ENCODE results near the gene NACC2.

NACC2 gene

DNA sequence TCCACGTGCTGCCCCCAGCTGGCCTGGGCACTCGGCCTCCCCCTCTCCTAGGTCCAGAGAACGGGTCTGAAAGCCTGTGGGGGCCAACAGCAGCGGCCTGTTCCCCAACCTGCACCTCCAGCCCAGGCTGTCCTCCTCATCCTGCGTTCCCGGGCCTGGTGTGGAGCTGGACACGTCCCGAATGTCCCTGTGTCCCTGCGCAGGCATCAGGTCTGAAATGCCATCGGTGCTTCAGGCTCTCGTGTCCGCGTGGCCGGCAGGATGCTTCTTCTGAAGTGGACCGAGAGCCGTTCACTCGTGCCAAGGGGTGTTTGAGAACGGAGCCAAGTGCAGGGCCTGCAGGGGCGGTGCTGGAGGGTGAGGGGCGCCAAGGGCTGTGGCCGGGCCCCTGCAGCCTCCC, 109.2 kb downstream of the NACC2 start:
- Histone ChIP-seq H3K4me1 (ENCODE audit: low read length) (no peaks in the 10 kb centered on the region), H3K4me2 (ENCODE audit: low read depth, low read length) (no peak overlapping the region), H3K36me3 (replicated peaks; ENCODE audit: insufficient read depth, low read length) (no peaks in the 10 kb centered on the region), H3K4me3 (ENCODE audit: low read length) (no peak overlapping the region), H3K27ac (ENCODE audit: low read length) (no peak overlapping the region), H3K9ac (ENCODE audit: low read length) (no peak overlapping the region), H4K20me1 (ENCODE audit: insufficient read depth, low read length) (no peaks in the 10 kb centered on the region), H3K79me2 (ENCODE audit: low read length) (no peaks in the 10 kb centered on the region), H2AFZ (ENCODE audit: low read length) (no peak overlapping the region), H3K9me3 (replicated peaks; ENCODE audit: insufficient read depth, low read length) (no peaks in the 10 kb centered on the region), H3K27me3 (replicated peaks; ENCODE audit: insufficient read depth, low read length) (peaks cover 88% of the 10 kb centered on the region), H3F3A (ENCODE audit: insufficient read depth, low read length) (no peaks in the 10 kb centered on the region), H3K9me2 (replicated peaks; ENCODE audit: insufficient read depth, low read length) (no peaks in the 10 kb centered on the region)
- TF ChIP-seq EZH2phosphoT487 (IDR thresholded peaks at IDR 0.05; ENCODE audit: low read length), result no peak
- TF ChIP-seq EZH2 (optimal IDR thresholded peaks at IDR 0.05; ENCODE audit: low read depth, low read length), result no peak
- TF ChIP-seq CTCF (IDR thresholded peaks at IDR 0.05; ENCODE audit: low read length), result no peak
- DNase-seq, result no peak

- Histone ChIP-seq H3K4me3 (ENCODE audit: low read length) (no peak overlapping the region), H3K79me2 (ENCODE audit: low read length) (no peaks in the 10 kb centered on the region), H3K4me2 (ENCODE audit: low read depth, low read length) (no peak overlapping the region), H2AFZ (ENCODE audit: low read length) (no peak overlapping the region), H3K4me1 (ENCODE audit: low read length) (no peaks in the 10 kb centered on the region), H3K9me2 (replicated peaks; ENCODE audit: insufficient read depth, low read length) (no peaks in the 10 kb centered on the region), H3F3A (ENCODE audit: insufficient read depth, low read length) (no peaks in the 10 kb centered on the region), H4K20me1 (ENCODE audit: insufficient read depth, low read length) (no peaks in the 10 kb centered on the region), H3K27ac (ENCODE audit: low read length) (no peak overlapping the region), H3K9me3 (replicated peaks; ENCODE audit: insufficient read depth, low read length) (no peaks in the 10 kb centered on the region), H3K9ac (ENCODE audit: low read length) (no peak overlapping the region), H3K36me3 (replicated peaks; ENCODE audit: insufficient read depth, low read length) (no peaks in the 10 kb centered on the region), H3K27me3 (replicated peaks; ENCODE audit: insufficient read depth, low read length) (peaks cover 93% of the 10 kb centered on the region)
- no peak for DNase-seq
- no peak for TF ChIP-seq EZH2phosphoT487 (IDR thresholded peaks at IDR 0.05; ENCODE audit: low read length)
- TF ChIP-seq CTCF (IDR thresholded peaks at IDR 0.05; ENCODE audit: low read length), result no peak
- no peak for TF ChIP-seq EZH2 (optimal IDR thresholded peaks at IDR 0.05; ENCODE audit: low read depth, low read length)
Observed at GRCh38 chr9:135985459-135985774, 109.7 kb downstream of the NACC2 start.

GRCh38 chr9:135984072-135984710, 110.9 kb downstream of the NACC2 start:
- H3F3A ChIP-seq (ENCODE audit: insufficient read depth, low read length), result no peaks in the 10 kb centered on the region
- H3K9me2 ChIP-seq (replicated peaks; ENCODE audit: insufficient read depth, low read length), result no peaks in the 10 kb centered on the region
- H4K20me1 ChIP-seq (ENCODE audit: insufficient read depth, low read length), result no peaks in the 10 kb centered on the region
- no peak overlapping the region for H3K27ac ChIP-seq (ENCODE audit: low read length)
- no peak for DNase-seq
- no peak for TF ChIP-seq EZH2phosphoT487 (IDR thresholded peaks at IDR 0.05; ENCODE audit: low read length)
- TF ChIP-seq EZH2 (optimal IDR thresholded peaks at IDR 0.05; ENCODE audit: low read depth, low read length), result no peak
- TF ChIP-seq CTCF (IDR thresholded peaks at IDR 0.05; ENCODE audit: low read length), result no peak
- no peaks in the 10 kb centered on the region for H3K79me2 ChIP-seq (ENCODE audit: low read length)
- H3K4me3 ChIP-seq (ENCODE audit: low read length), result no peak overlapping the region
- H3K4me1 ChIP-seq (ENCODE audit: low read length), result no peaks in the 10 kb centered on the region
- H3K27me3 ChIP-seq (replicated peaks; ENCODE audit: insufficient read depth, low read length), result peaks cover 92% of the 10 kb centered on the region
- H3K36me3 ChIP-seq (replicated peaks; ENCODE audit: insufficient read depth, low read length), result no peaks in the 10 kb centered on the region
- no peaks in the 10 kb centered on the region for H3K9me3 ChIP-seq (replicated peaks; ENCODE audit: insufficient read depth, low read length)
- H3K4me2 ChIP-seq (ENCODE audit: low read depth, low read length), result no peak overlapping the region
- H3K9ac ChIP-seq (ENCODE audit: low read length), result no peak overlapping the region
- no peak overlapping the region for H2AFZ ChIP-seq (ENCODE audit: low read length)

Measured in MM.1S (cell line).